GM19240 (cell line): ENCODE measurements around the gene COLGALT1.
A peak's percentile ranks its signal among the peaks of the same experiment; 100 is the strongest.

Source experiments
- DNase-seq: peaks from one replicate; pipeline ENCODE4 v3.0.0; 2011; ENCODE audit warnings: low spot score; ENCODE audit not compliant: insufficient read length

COLGALT1 gene

DNA sequence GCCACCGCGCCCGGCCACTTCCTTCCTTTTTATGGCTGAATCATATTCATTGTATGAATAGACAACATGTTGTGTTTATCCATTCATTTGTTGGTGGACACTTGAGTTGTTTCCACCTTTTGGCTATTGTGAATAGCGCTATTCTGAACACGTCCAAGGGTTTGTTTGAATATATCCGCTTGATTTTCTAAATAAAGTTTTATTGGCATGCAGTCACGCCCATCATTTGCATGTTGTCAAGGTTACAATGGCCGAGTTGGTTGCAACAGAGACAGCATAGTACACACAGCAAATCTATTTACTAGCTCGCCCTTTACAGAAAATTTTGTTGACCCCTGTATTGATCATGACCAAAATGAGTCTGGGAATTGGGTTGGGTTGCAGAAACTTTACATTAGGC lies 43.5 kb downstream of the COLGALT1 start:
- DNase-seq: no peak

DNA sequence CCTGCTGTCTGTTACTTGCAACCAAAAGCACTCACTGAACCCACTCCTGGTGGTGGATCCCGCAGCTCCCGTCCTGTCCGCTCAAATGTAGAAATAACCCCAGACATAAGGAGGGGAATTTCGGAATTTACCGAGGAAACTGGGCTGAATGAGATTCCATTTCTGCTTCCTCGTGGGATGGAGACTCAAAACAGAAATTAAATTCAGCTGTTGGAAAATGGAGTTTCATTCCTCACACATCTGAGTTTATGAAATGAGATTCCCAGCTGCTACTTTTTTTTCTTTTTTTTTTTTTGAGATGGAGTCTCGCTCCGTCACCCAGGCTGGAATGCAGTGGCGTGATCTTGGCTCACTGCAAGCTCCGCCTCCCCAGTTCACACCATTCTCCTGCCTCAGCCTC lies 44.3 kb downstream of the COLGALT1 start:
- DNase-seq: no peak

DNA sequence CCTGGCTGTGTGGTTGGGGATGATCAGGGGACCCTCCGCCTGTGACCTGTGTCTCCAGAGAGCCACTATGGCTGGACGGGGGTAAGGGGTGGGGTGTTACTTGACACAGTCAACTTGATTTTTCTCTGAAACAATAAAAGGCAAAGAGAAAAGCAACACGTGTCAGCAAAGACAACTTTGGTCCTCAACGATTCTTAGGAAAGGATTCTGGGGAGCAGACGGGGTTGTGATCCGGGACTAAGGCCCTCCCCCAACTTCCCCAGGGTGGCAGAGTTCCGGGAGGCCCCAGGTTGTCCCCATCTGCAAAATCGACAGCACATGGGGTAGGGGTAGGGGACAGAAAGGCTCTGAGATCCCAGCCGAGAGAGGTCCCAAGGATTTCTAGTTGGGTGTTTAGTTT lies 46.2 kb downstream of the COLGALT1 start:
- DNase-seq: no peak

DNA sequence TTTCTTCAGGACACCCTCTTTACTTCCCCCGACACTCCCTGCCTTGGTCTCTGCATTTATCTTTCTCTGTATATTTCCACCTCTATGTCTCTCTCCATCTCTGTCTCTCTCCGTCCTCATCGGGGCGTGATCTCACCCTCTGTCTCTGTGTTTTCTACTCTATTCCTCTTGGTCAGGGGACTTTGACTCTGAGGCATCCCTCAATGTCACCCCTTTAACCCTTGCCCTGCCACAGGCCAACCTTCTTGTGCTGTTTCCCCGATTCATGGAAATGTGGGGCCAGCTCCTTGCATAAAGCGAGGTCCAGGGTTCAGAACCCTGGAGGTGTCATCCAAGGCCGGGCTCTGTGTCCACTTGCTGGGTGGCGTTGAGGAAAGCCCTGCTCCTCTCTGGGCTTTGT lies 46.8 kb downstream of the COLGALT1 start:
- no peak for DNase-seq

DNA sequence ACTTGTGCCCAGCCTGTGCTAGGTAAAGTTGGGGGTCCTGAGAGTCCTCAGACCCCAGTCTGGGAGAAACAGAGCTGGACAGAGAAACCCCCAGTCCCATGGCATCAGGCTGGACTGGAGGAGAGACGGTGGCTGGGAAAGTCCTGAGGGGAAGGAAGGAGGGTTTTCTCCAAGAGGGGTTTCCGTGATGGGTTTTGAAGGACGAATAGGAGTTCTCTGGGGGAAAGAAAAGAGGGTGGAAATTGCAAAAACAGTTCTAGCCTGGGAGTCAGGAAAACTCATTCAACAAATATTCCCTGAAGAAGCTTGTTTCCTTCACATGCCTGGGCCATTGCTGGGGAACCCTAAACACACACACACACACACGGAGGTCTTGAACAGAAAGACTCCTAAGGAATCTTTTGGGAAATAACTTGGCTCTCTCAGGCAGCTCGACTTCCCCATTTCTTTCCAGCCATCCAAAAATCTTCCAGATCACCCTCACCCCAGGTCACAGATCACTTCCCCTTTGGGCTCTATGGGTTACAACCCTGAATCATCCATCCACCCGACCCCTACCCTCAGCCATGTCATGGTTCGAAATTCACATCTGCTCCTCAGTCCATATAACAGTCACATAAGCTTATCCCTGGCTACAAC lies 47.5 kb downstream of the COLGALT1 start:
- no peak for DNase-seq

DNA sequence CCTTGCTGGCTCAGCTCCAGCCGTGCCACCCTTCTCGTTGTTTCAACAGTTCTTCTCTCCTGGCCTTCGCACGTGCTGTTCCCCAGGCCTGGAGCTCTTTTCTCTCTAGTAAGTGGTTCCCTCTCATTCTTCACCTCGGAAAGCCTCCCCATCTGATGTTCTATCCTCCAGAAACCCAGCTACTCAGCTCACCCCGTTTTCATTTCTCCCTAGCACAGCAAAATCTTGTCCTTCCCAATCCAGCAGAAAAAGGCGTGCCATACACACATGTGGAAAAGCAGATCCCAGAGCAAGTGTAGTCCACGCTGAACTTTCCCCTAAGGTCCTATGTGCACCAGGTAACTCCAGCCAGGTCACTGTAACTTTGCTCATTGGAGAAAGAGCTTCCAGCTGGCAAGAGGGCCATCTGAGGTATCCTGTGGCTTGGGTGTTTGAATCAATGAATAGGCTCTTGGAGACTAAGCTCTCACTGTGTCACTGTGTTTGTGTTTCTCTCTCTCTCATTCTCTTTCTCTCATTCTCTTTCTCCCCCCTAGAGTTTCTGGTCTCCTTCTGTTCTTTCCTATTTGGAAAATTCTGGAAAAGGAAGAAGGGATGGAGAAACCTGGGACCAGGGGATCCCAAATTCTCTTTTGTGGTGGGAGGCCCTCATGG lies 49.0 kb downstream of the COLGALT1 start:
- no peak for DNase-seq

DNA sequence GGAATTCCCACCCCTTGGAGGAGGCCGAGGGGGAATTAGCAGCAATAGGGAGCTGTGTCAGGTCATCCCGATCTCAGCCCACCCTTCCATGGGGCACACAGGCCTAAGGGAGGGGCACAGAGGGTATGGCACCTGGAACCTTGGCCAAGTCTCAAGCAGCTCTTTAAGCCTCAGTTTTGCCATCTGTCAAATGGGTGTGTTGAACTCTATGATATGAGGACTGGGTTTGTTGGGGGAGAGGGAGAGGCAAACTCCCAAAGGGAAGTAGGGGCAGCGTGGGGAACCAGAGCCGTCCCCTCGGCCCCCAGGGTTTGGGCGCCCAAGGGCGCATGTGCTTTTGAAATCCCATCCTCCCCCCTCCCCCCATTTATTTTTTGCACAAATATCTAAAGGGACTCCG lies 49.7 kb downstream of the COLGALT1 start:
- DNase-seq: no peak

DNA sequence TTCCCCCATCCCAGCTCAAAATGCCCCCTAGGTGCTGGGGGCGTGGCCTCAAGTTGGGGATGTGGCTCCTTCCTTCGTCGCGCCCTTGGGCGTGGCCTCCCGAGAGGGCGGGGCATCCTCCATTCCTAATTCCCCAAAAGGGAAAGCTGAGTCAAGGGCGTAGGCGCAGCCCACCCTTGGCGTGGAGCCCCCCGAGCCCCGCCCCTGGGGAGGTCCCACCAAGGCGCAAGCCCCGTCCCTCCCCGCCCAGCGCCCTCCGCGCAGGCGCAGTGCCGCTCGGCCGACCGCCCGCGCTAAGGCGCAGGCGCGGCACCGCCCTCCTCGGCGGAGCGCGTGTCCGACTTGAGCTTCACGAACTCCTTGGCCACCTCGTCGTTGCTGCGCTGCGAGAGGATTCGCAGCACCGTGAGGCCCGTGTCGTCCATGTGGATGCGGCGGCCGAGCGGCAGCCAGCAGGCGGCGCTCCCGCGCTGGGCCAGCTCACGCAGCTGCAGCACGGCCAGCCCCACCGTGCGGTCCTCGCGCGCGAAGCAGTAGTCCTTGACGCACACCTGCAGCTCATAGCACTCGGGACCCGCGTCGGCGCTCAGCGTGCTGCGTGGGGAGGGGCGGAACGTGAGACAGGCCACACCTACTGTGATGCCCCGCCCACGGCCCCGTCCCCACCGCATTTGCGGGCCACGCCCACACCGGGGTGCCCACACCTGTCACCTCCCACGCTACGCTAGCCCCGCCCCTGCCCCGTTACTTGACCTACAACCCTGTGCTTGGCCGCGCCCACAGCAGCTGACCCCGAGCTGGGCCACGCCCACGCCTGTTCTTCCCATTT lies 50.5 kb downstream of the COLGALT1 start:
- peak; percentile 80 for DNase-seq

DNA sequence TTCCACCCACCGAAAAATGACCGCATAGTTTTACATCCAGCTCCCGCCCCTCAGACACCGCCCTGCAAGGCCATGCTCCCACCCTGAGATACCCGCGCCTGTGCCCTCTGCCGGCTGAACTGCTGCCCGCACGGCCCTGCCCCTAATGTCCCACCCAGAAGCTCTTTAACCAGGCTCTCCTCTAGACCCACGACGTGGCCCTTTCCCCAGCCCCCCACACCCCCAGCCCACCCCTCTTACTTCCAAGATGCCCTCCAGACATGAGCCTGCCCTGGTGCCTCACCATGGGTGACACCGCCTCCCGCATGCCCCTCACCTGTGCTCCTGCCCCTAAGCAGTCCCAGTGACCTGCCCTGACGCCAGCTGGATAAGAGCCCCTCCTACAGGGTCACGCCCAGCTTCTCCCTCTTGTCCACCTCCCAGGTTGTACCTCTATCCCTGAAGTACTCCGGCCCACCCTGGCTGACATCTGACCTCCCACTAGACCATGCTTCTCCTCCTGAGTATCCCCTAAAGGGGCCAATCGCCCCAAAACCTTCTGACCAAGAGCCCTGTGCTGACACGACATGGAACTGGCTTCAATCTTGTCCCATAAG lies 51.2 kb downstream of the COLGALT1 start:
- no peak for DNase-seq

DNA sequence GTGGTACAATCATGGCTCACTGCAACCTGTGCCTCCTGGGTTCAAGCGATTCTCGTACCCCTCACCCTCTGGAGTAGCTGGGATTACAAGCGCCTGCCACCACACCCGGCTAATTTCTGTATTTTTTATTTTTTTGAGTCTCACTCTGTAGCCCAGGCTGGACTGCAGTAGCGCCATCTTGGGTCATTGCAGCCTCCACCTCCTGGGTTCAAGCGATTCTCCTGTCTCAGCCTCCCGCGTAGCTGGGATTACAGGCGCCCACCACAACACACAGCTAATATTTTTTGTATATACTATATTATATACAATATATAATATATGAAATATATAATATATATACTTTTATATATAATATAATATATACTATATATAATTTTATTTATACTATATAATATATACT lies 52.5 kb downstream of the COLGALT1 start:
- no peak for DNase-seq

DNA sequence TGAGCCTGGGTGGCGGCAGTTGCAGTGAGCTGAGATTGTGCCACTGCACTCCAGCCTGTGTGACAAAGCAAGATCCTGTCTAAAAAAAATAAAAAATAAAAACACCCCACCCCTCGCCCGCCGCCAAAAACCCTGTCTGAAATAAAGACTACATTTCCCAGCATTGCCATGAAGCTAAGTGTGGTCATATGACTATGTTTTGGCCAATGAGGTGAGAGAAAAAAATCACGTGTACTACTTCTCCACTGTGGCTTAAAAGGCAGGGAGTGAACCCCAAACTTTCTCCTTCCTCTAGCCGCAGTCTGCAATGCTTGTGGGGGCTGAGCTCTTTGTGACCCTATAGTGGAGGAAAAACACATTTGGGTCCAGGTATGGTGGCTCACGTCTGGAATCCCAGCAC lies 54.9 kb downstream of the COLGALT1 start:
- no peak for DNase-seq

DNA sequence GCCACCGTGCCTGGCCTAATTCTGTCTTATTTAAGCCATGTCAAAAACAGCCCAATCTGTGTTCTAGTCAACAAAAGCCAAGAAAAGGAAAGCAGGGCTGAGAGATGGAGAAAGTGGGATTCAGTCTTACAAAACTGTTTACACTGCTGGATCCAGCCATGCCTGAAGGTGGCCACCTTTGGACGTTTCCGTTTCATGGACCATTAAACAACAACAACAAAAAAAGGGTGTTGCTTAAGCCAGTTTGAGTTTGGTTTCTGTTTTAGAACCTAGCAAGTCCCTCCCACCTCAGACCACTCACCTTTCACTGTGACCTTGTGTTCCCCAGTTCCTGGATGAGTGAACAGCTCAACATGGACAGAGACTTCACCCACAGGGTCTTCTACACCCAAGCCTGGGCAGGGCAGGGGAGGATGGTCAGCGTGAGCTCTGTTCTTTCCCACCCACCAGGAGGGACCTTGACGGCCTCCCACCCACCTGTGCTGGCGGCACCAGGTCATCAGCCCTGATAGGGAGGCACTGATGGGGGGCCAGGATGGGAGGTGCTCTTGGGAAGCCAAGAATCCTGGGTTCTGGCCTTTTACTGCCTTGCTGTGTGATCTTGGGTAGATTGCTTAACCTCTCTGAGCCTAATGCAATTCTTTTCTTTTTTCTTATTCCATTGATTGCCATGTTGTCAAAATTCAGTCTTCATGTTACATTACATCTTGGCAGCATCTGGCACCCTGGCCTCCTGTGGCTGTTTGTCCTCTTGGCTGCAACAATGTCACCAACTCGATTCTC lies 56.2 kb downstream of the COLGALT1 start:
- no peak for DNase-seq

DNA sequence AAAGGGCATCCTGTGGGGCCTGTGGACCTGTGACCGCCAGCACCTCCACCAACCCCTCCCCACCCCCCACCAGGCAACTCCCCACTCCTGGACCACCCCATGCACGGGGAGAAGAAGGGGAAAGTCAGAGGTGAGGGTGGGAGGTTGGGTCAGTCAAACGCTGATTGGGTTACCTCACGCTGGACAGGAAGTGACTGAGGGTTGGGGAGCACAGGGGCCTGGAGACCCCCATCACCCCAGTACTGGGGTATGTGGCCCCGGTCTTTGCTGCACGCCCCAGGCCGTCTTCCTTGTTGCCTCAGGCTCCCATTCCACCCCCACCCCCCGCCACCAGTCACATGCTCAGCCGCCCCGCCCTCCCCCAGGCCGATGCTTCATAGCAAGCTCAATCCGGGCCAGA lies 59.0 kb downstream of the COLGALT1 start:
- DNase-seq: no peak

DNA sequence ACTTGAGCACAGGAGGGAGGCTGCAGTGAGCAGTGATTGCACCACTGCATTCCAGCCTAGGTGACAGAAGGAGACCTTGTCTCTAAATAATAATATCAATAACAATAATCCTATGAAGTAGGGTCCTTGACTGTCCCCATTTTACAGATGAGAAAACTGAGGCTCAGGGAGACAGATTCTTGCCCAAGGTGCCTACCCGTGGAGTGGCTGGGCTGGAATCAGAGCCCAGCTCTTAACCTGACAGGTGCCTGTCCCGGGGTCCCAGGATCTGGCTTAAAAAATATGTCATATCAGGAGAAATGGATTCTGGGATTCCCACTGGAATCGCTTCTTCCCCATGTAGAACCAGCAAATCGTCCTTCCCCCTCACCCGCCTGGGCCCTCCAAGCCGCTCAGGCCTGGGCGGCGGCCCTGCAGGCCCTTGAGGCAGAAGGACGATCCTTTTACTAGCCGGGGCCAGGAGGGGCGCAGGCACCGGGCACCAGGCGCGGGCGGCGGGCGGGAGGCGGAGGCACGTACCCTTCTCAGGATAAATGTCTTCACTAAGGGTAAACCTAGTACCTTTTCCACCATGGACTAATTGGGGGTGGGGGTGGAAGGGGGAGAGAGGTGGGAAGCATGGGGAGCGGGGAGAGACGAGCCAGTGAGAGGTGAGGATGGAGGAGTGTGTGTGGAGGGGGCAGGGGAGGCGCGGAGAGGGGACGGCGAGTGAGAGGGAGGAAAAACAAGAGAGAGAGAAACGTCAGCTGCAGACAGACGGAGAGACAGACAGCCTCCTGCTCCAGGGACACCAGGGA lies 60.6 kb downstream of the COLGALT1 start:
- DNase-seq: no peak

DNA sequence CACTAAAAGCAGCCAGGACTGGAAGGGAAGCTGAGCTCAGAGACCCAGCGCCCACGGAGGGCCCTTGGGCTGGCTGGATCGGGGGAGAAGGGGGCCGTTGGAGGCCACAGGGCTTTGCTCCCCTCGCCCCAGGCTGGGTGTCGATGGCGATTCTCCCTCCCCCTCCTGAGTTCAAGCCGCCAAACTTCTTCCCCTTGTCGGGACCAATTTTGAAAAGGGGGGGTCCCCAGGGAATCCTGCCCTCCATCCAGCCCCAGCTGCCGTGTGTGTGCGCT lies 61.2 kb downstream of the COLGALT1 start:
- DNase-seq: no peak

DNA sequence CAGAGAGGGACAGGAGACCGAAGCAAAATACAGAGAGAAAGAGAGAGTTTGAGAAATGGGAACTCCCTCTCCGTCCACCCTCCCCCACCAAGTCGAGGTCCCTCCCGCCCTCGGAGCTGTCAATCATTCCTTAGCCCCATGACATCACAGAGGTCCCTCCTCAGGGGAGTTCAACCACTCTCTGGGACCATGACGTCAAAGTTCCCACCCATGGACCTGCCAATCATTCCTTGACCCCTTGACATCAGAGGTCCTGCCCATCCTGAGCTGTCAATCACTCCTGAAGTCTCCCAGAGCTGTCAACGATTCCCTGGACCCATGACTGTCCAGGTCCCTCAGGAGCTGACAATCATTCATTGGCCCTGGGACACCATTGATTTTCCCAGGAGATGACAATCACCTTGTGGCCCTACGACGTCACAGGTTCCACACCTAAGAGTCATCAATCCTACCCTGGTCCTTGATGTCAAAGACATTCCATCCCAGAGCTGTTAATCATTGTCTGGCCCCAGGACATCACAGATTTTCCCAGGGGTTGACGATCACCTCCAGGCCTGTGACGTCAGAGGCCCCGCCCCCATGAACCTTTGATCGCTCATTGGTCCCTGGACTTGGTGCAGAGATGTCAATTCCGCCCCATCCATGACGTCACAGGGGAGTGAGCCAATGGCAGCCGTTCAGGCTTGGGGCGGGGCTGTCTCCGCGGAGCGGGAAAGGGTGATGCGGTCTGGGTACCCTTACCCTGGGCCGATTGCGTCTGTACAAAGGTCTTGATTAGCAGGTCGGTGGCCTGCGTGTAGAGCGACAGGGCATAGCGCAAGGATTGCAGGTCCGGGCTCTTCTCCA lies 61.7 kb downstream of the COLGALT1 start:
- DNase-seq: no peak

DNA sequence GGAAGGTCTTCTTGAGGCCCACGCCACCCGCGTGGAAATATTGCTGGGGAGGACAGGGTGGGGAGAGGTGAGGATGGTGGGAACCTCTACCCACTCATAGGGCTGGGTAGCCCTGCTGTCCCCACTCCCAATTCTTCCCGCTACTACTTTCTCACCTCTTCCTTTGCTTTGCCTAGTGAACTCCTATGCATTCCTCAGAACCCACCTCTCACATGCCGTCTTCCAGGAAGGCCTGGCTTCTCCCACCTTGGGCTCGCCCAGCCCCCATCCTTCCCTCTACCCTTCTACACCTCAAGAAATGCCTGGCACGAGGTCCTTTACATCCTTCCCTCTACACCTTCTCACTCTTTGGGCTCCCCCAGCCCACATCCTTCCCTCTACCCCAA lies 62.4 kb downstream of the COLGALT1 start:
- DNase-seq: no peak

DNA sequence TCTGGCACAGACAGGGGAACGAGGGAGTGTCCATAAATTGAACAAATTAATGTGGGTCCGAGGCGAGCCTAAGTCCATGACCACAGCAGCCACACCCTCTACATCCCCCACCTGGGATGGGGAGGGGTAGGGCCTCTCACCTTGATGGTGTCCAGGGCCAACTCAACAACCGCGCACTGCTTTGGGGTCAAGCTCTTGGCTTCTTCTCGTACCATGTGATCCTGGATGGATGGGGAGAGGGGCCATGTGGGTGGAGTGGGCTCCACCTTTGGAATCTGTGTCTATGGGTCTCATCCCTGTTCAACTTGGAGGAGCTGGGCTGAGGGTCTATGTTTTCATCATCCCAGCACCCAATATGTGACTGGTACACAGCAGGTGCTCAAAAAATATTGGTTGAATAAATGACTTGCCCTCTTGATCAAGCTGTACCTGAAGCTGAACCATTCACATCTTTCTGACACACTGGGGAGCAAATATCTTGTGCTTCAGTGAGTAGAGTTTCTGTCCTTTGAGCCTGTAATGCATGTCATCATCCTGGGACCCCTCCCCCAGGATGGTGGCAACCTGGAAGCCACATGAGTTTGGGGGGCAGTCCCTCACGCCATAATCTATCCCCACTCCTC lies 62.9 kb downstream of the COLGALT1 start:
- DNase-seq: no peak

DNA sequence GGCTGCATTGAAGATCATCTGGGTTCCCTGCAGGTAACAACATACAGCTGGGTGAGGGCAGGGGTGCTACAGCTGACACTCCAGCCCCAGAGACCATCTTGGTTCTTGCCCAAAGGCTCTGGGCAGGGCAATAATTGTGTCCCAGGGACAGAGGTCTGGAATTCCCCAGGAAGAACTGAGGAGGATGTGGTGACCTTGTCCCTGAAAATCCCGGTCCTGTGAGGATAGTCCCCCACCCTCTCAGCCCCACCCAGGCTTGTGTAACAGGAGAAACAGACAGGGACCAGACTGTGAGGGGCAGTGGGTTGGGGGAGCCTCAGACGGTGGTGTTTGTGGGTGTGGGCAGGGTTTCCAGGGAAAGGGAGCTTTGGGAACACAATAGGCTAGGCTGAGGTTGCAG lies 63.5 kb downstream of the COLGALT1 start:
- DNase-seq: no peak

DNA sequence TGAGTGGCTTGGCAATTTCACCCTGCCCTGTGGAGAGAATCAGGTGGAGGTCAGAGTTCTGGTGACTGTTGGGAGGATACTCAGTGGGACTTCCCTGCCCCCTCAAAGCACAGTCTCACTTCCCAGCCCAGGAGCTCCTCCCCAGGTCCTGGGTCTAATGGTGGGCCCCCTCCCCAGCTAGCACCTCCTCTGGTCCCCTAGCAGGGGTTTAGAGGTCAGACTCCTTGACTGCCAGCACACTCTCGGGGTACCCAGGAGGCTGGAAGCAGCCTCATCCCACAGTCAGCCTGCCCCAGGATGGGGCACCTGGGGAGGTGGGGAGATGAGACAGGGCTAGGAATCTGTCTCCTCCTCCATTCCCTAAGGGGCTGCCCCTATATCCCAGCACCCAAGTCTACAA lies 65.2 kb downstream of the COLGALT1 start:
- DNase-seq: no peak
